H9 (cell line): ENCODE measurements around the gene SIGMAR1. TPM values are rescaled to one million over a fixed set of nuclear protein-coding genes. Genes with fewer than 3 reads are reported as not detected.

Experiments used
- DNase-seq: peaks from one replicate; pipeline ENCODE4 v3.0.0-alpha.2; 2017
- H2AFZ ChIP-seq: one replicate; pipeline ENCODE4 v1.6.1; 2013; ENCODE audit warnings: mild to moderate bottlenecking, low read length, control low read depth, moderate library complexity
- H2AK5ac ChIP-seq: 2 replicates; pipeline ENCODE4 v1.6.1; 2013; ENCODE audit warnings: low read length, control low read depth, mixed read lengths; ENCODE audit not compliant: insufficient read length
- H2BK120ac ChIP-seq: one replicate; pipeline ENCODE4 v1.6.1; 2013; ENCODE audit warnings: low read depth, mild to moderate bottlenecking, low read length, control low read depth, inconsistent platforms; ENCODE audit not compliant: poor library complexity, severe bottlenecking
- H2BK12ac ChIP-seq: 2 replicates; pipeline ENCODE4 v1.6.1; 2013; ENCODE audit warnings: low read length, control low read depth, mixed read lengths, low read depth; ENCODE audit not compliant: insufficient read length
- H2BK15ac ChIP-seq: 2 replicates; pipeline ENCODE4 v1.6.1; 2013; ENCODE audit warnings: low read depth, low read length, control low read depth
- H2BK20ac ChIP-seq: one replicate; pipeline ENCODE4 v1.6.1; 2013; ENCODE audit warnings: low read depth, mild to moderate bottlenecking, low read length, control low read depth, inconsistent platforms; ENCODE audit not compliant: poor library complexity, severe bottlenecking
- H2BK5ac ChIP-seq: 2 replicates; pipeline ENCODE4 v1.6.1; 2013; ENCODE audit warnings: low read length, control low read depth, mixed read lengths; ENCODE audit not compliant: insufficient read length
- H3K14ac ChIP-seq: 2 replicates; pipeline ENCODE4 v1.6.1; 2013; ENCODE audit warnings: low read length, control low read depth; ENCODE audit not compliant: insufficient read depth
- H3K18ac ChIP-seq: 2 replicates; pipeline ENCODE4 v1.6.1; 2013; ENCODE audit warnings: low read depth, mild to moderate bottlenecking, mixed read lengths, low read length, control low read depth; ENCODE audit not compliant: insufficient read length
- H3K23ac ChIP-seq: 2 replicates; pipeline ENCODE4 v1.6.1; 2013; ENCODE audit warnings: low read length, control low read depth, mixed read lengths, low read depth; ENCODE audit not compliant: insufficient read length
- H3K23me2 ChIP-seq: 2 replicates; pipeline ENCODE4 v1.6.1; 2013; ENCODE audit warnings: low read depth, mild to moderate bottlenecking, mixed read lengths, low read length, control low read depth; ENCODE audit not compliant: insufficient read length, poor library complexity, severe bottlenecking
- H3K27ac ChIP-seq: 2 replicates; pipeline ENCODE4 v1.5.1; 2013; ENCODE audit warnings: low read length, control low read depth, mixed read lengths, low read depth; ENCODE audit not compliant: insufficient read length
- H3K27me3 ChIP-seq: 2 replicates; pipeline ENCODE4 v1.6.1; 2013; ENCODE audit warnings: low read length, control low read depth, inconsistent platforms; ENCODE audit not compliant: insufficient read depth
- H3K4ac ChIP-seq: 2 replicates; pipeline ENCODE4 v1.6.1; 2013; ENCODE audit warnings: low read depth, mild to moderate bottlenecking, control low read depth, inconsistent platforms, low read length, moderate library complexity
- H3K4me1 ChIP-seq: 2 replicates; pipeline ENCODE4 v1.6.1; 2013; ENCODE audit warnings: low read length, control low read depth, inconsistent platforms; ENCODE audit not compliant: insufficient read depth
- H3K4me2 ChIP-seq: 2 replicates; pipeline ENCODE4 v1.6.1; 2013; ENCODE audit warnings: low read length, control low read depth, mixed read lengths; ENCODE audit not compliant: insufficient read length, insufficient read depth
- H3K56ac ChIP-seq: 2 replicates; pipeline ENCODE4 v1.6.1; 2013; ENCODE audit warnings: low read depth, mild to moderate bottlenecking, mixed read lengths, low read length, control low read depth; ENCODE audit not compliant: insufficient read length
- H3K79me1 ChIP-seq: 2 replicates; pipeline ENCODE4 v1.6.1; 2013; ENCODE audit warnings: low read depth, mild to moderate bottlenecking, moderate library complexity, low read length, control low read depth, inconsistent platforms; ENCODE audit not compliant: insufficient read depth, poor library complexity, severe bottlenecking
- H3K79me2 ChIP-seq: 2 replicates; pipeline ENCODE4 v1.6.1; 2013; ENCODE audit warnings: low read length, control low read depth, inconsistent platforms; ENCODE audit not compliant: insufficient read depth
- H3K9ac ChIP-seq: 2 replicates; pipeline ENCODE4 v1.6.1; 2013; ENCODE audit warnings: low read length, control low read depth, mixed read lengths; ENCODE audit not compliant: insufficient read length; ENCODE audit errors: extremely low read depth
- H3K9me3 ChIP-seq: one replicate; pipeline ENCODE4 v1.6.1; 2013; ENCODE audit warnings: low read depth, low read length, inconsistent platforms; ENCODE audit not compliant: control insufficient read depth
- H3T11ph ChIP-seq: one replicate; pipeline ENCODE4 v1.6.1; 2013; ENCODE audit warnings: mild to moderate bottlenecking, low read length, control low read depth, inconsistent platforms
- H4K20me1 ChIP-seq: one replicate; pipeline ENCODE4 v1.6.1; 2013; ENCODE audit not compliant: control insufficient read depth, insufficient read length, insufficient read depth
- H4K5ac ChIP-seq: 2 replicates; pipeline ENCODE4 v1.6.1; 2013; ENCODE audit warnings: low read depth, mild to moderate bottlenecking, mixed read lengths, low read length, control low read depth; ENCODE audit not compliant: insufficient read length
- H4K8ac ChIP-seq: replicated peaks from 2 replicates; pipeline ENCODE4 v1.6.1; 2013; ENCODE audit warnings: low read length, control low read depth, mixed read lengths, low read depth; ENCODE audit not compliant: insufficient read length
- H4K91ac ChIP-seq: 2 replicates; pipeline ENCODE4 v1.6.1; 2013; ENCODE audit warnings: low read depth, mild to moderate bottlenecking, moderate library complexity, mixed read lengths, low read length, control low read depth; ENCODE audit not compliant: insufficient read length
- H3K27ac Mint-ChIP-seq, 3 experiments: 2 replicates in 2 of 3; 3 replicates in 1 of 3; pipeline ENCODE4 v1.8.0; 2020 to 2021; ENCODE audit warnings: mixed read lengths in 3 of 3, mild to moderate bottlenecking in 1 of 3, moderate library complexity in 1 of 3
- H3K27me3 Mint-ChIP-seq: 2 replicates; pipeline ENCODE4 v1.8.0; 2021; ENCODE audit warnings: low read depth, mild to moderate bottlenecking, moderate library complexity, mixed read lengths
- H3K36me3 Mint-ChIP-seq, 3 experiments: 2 replicates in 2 of 3; 3 replicates in 1 of 3; pipeline ENCODE4 v1.8.0; 2020 to 2021; ENCODE audit warnings: low read depth in 3 of 3, mixed read lengths in 3 of 3; ENCODE audit not compliant: insufficient read depth in 1 of 3
- H3K4me1 Mint-ChIP-seq, 2 experiments: 2 replicates each; pipeline ENCODE4 v1.8.0; 2020; ENCODE audit warnings: mixed read lengths in 2 of 2
- H3K4me3 Mint-ChIP-seq, 2 experiments: 2 replicates in 1 of 2; 3 replicates in 1 of 2; pipeline ENCODE4 v1.8.0; 2020 to 2021; ENCODE audit warnings: mild to moderate bottlenecking in 2 of 2, mixed read lengths in 2 of 2, moderate library complexity in 1 of 2
- H3K9me3 Mint-ChIP-seq, 2 experiments: 2 replicates in 1 of 2; 3 replicates in 1 of 2; pipeline ENCODE4 v1.8.0; 2020; ENCODE audit warnings: mild to moderate bottlenecking in 2 of 2, mixed read lengths in 2 of 2, moderate library complexity in 1 of 2
- CTCF ChIP-seq: fragments of 200-600 bp; sonication (generic); conservative IDR thresholded peaks from 3 replicates; pipeline ENCODE4 v1.8.0; 2021; ENCODE audit warnings: antibody characterized with exemption, mild to moderate bottlenecking
- WGBS: extraction: QIAGEN DNeasy Blood & Tissue Kit; methylation state at CpG from one replicate; pipeline ENCODE4 v1.1.7; 2013; ENCODE audit warnings: missing lambda C conversion rate, low lambda C conversion rate, mixed read lengths; ENCODE audit not compliant: insufficient read length; ENCODE audit errors: extremely low coverage; 5-methylcytosine and 5-hydroxymethylcytosine counted together
- total RNA-seq: library from RNA; stranded (reverse); gene quantifications from 2 replicates; pipeline ENCODE4 v1.2.1, GENCODE V29; 2021

Gene SIGMAR1
- total RNA-seq, 1 experiment from 2014 or later = 68.3 TPM

- Histone ChIP-seq H4K5ac (no peak overlapping the region), H3K23me2 (peaks cover 13% of the 10 kb centered on the region), H2BK15ac (no peak overlapping the region), H3K9ac (no peak overlapping the region), H3K4ac (no peak overlapping the region), H3K56ac (no peak overlapping the region), H3K14ac (no peak overlapping the region), H2AK5ac (no peak overlapping the region), H3K79me2 (no peaks in the 10 kb centered on the region), H2AFZ (no peak overlapping the region), H4K20me1 (no peaks in the 10 kb centered on the region), H3K27ac (no peak overlapping the region), H3K79me1 (no peaks in the 10 kb centered on the region), H3T11ph (no peak overlapping the region), H4K91ac (no peak overlapping the region), H2BK20ac (no peak overlapping the region), H3K27me3 (peaks cover 56% of the 10 kb centered on the region), H3K18ac (no peak overlapping the region), H3K4me1 (no peaks in the 10 kb centered on the region), H2BK5ac (no peak overlapping the region), H4K8ac (no peak overlapping the region), H3K9me3 (no peaks in the 10 kb centered on the region), H2BK12ac (no peak overlapping the region), H3K23ac (no peak overlapping the region), H3K4me2 (peak overlapping the region; percentile 58), H2BK120ac (no peak overlapping the region)
- H3K36me3 Mint-ChIP-seq = peaks cover 0 to 1% (median 0%) of the 10 kb centered on the region in 3 experiments; a peak in 3 of 7 replicates
- no peak for TF ChIP-seq CTCF
- peak overlapping the region; percentile 64 to 86 for H3K4me3 Mint-ChIP-seq
- peaks cover 0 to 6% of the 10 kb centered on the region in 2 experiments; a peak in 3 of 5 replicates for H3K9me3 Mint-ChIP-seq
- no peak for DNase-seq
- peaks cover 17 to 38% of the 10 kb centered on the region in 2 experiments for H3K4me1 Mint-ChIP-seq
- H3K27me3 Mint-ChIP-seq = peaks cover 83% of the 10 kb centered on the region
- no CpG with 5 or more reads among the region's 5 CpGs for WGBS
- no peak overlapping the region for H3K27ac Mint-ChIP-seq
Measured at GRCh38 chr9:34629491-34629808, 8.1 kb downstream of the SIGMAR1 start.
